Kidney epithelial cell (primary cell): ENCODE measurements around the gene SOAT1. TPM values are rescaled to one million over a fixed set of nuclear protein-coding genes. Genes with fewer than 3 reads are reported as not detected.

Experiments
- DNase-seq: peaks from one replicate; pipeline ENCODE4 v3.0.0-alpha.2; 2010; ENCODE audit warnings: low read depth
- H3K27me3 ChIP-seq: 2 replicates; pipeline ENCODE4 v1.6.0; 2011; ENCODE audit warnings: low read length; ENCODE audit not compliant: control insufficient read depth, insufficient read depth
- H3K36me3 ChIP-seq: 2 replicates; pipeline ENCODE4 v1.5.1; 2011; ENCODE audit warnings: low read length; ENCODE audit not compliant: control insufficient read depth, insufficient read depth
- H3K4me3 ChIP-seq: 2 replicates; pipeline ENCODE4 v1.5.1; 2011; ENCODE audit warnings: low read depth, mild to moderate bottlenecking, control low read depth, low read length
- CTCF ChIP-seq: IDR thresholded peaks from 2 replicates; pipeline ENCODE4 v1.5.1; 2011; ENCODE audit warnings: mild to moderate bottlenecking, moderate library complexity, low read length, control low read depth, inconsistent platforms; ENCODE audit not compliant: insufficient read depth, poor library complexity, severe bottlenecking
- total RNA-seq: library from RNA; depleted of rRNA; stranded (reverse); fragments of >200 nt; gene quantifications from 2 replicates; pipeline ENCODE4 v1.2.3, GENCODE V29; 2015

The SOAT1 gene
- total RNA-seq, 1 donor from 2014 or later = 38.1 TPM

GRCh38 chr1:179300112-179300511 lies 6.5 kb downstream of the SOAT1 start:
- no peak for TF ChIP-seq CTCF
- Histone ChIP-seq H3K4me3 (no peak overlapping the region), H3K36me3 (no peaks in the 10 kb centered on the region), H3K27me3 (no peaks in the 10 kb centered on the region)
- no peak for DNase-seq

GRCh38 chr1:179302070-179302469 lies 8.5 kb downstream of the SOAT1 start:
- Histone ChIP-seq H3K4me3 (no peak overlapping the region), H3K36me3 (no peaks in the 10 kb centered on the region), H3K27me3 (no peaks in the 10 kb centered on the region)
- TF ChIP-seq CTCF = no peak
- no peak for DNase-seq

- H3K36me3 ChIP-seq = no peaks in the 10 kb centered on the region
- H3K4me3 ChIP-seq = no peak overlapping the region
- DNase-seq = no peak
- no peaks in the 10 kb centered on the region for H3K27me3 ChIP-seq
- TF ChIP-seq CTCF = no peak
Measured at GRCh38 chr1:179303200-179303785, 9.7 kb downstream of the SOAT1 start.

- Histone ChIP-seq H3K27me3 (no peaks in the 10 kb centered on the region), H3K4me3 (no peak overlapping the region), H3K36me3 (no peaks in the 10 kb centered on the region)
- DNase-seq = no peak
- no peak for TF ChIP-seq CTCF
Measured at GRCh38 chr1:179305450-179305849, 11.9 kb downstream of the SOAT1 start.

GRCh38 chr1:179310291-179310690 lies 16.7 kb downstream of the SOAT1 start:
- Histone ChIP-seq H3K4me3 (no peak overlapping the region), H3K36me3 (no peaks in the 10 kb centered on the region), H3K27me3 (no peaks in the 10 kb centered on the region)
- no peak for DNase-seq
- TF ChIP-seq CTCF = no peak

GRCh38 chr1:179310721-179311120 lies 17.1 kb downstream of the SOAT1 start:
- no peak for TF ChIP-seq CTCF
- Histone ChIP-seq H3K36me3 (no peaks in the 10 kb centered on the region), H3K4me3 (no peak overlapping the region), H3K27me3 (no peaks in the 10 kb centered on the region)
- peak; percentile 82 for DNase-seq
